HS-5 (cell line): ENCODE measurements around the gene RPE65.
"Not testable (repeated sequence)": the region's sequence is repeated elsewhere in the genome, so short reads cannot be mapped to it uniquely, and the experiment has no call there.

ENCODE experiments used
- DNase-seq: peaks from one replicate; pipeline ENCODE4 v3.0.0-alpha.2; 2012; ENCODE audit warnings: low read depth

The RPE65 gene

DNA sequence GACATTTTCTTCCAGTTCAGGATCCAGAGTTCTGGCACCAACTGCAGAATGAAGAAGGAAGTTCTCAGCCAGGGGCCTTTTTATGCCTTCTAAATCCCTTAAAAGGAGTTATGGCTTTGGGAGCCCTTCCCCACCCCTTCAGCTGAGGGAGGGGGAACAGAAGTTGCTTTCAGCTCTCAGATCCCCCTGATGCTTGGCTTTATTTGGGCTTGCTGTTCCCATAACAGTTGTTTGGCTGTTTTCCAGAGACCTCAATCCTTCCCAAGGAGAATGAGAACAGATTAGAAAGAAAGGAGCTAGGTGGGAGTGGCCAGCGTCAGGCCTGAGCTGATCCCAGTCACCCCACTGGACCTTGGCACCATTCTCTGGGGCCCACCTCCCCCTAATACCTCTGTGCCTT is at the start of gene RPE65:
TSS of gene RPE65 (minus strand) at position 54 of the 400 bp plus-strand sequence. CDS start at position 5, 49 bp downstream.
- no peak for DNase-seq

DNA sequence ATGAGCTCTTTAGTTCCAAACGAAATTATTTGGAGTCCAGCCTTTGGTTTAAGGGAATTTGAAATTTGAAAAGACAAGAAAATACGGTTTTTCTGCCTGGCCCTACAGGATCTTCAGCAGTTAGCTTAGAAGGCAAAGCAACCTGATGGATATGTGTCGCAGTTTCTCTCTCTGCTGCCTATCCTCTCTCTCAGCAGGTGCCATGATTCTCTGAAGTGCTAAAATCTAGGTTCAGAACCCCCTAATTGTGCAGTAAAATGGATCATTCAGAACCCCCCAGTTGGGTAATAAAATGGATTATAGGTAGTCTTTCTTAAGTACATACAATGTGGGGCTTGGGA is 47.6 kb upstream of the RPE65 start:
- DNase-seq = no peak

DNA sequence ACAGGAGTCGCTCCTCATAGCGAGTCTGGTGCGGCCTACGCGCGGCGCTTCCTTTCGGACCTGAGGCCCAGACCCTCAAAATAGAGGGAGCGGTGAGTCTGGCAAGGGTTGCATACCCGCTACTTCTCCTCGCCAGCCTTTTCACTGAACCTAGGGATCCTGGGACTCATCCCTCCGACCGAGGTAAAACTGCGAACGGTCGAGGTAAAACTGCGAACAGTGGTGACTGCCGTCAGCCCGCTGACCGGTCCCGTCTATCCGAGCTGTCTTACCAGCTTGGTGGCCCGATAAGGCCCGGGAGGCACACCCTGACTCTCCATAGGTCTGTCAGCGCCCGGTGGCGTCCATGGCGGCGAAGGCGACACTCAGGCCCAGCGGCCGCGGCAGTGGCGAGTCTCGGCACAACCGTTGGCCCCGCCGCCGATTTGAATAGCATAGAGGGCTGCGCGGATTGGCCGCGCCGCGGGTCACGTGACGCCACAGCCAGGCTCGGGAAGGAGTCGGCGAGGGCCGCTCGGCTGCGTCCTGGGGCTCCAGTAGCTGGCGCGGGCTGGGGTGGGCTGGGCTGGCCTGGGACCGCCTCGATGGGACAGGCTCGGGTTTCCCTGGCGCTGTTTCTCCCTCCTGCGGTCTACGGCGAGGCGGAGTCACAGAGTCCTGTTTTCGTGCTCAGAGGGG is 47.1 kb upstream of the RPE65 start, which contains the start of gene DEPDC1:
TSS of gene DEPDC1 (minus strand) at position 403 of the 678 bp plus-strand sequence. CDS start at position 320, 83 bp downstream.
- DNase-seq = peak; percentile 86

DNA sequence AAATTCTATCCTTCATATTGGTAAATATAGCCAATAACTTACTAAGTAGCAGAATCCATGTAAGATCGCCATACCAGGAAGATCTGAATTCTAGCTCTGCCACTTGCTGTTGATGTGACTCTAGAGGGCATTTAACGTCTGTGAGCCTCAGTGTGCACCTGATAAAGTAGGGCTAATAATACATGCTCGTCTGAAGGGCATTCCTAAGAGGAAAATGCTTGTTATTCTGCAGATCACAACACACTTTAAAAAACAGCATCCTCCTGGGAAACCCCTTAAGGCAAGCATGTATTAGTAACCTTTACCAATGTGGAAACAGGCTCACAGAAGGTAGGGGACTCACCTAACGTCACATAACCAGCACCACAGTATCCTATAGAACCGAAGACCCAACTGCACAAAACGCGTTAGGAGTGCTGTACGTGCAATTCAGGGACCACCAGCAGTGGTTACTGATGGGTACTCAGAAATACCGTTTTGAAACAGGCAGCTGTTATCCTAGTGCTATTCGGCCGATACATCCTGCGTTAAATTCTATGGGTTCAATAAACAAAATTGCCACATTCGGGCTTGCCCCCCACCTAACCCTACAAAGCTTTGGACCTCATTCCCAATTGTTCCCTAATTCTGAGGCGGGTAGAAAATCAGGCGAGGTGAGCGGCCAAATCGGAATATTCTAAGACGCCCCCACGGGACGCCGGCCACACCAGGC is 46.4 kb upstream of the RPE65 start:
- no peak for DNase-seq

DNA sequence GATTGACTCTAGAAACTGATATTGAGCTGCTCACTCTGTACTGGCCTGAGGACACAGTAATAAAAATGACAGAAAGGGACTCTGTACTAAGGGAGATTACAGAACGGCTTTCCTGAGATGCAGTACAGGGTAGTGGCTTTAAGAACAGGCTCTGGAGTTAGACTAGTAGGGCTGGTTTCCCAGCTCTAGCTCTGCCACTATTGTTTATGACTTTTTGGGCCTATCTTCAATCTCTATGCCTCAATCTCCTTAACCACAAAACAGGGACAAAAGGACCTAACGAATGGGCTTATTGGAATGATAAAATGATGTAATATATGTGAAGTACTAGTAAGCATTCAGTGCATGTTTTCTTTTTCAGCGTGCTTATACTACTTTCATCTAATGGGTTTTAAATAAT is 45.8 kb upstream of the RPE65 start:
- DNase-seq = no peak

GRCh38 chr1:68493193-68493592 is 43.4 kb upstream of the RPE65 start:
- DNase-seq = no peak

GRCh38 chr1:68492255-68492654 is 42.5 kb upstream of the RPE65 start:
- not testable (repeated sequence) for DNase-seq

GRCh38 chr1:68490046-68490651 is 40.4 kb upstream of the RPE65 start:
- DNase-seq = no peak

- DNase-seq = no peak
These were observed 35.8 kb upstream of the RPE65 start for GRCh38 chr1:68485431-68486022.

DNA sequence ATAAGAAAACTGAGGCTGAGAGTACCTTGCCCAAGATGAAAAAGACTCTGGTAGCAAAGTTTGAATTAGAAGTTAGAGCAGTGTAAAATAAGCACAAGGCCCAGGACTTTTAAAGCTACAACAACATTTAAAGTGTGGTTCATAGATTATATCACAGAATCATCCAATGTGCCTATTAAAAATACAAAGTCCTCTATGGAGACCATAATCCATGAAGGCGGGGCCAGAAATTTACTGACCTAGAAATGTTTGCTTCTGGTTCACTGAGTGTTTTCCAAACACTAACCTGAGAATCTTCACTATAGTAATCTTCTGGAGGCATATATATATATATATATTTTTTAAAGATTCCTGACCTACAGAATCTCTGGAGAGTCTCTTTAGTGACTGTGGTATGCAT is 34.9 kb upstream of the RPE65 start:
- no peak for DNase-seq

DNA sequence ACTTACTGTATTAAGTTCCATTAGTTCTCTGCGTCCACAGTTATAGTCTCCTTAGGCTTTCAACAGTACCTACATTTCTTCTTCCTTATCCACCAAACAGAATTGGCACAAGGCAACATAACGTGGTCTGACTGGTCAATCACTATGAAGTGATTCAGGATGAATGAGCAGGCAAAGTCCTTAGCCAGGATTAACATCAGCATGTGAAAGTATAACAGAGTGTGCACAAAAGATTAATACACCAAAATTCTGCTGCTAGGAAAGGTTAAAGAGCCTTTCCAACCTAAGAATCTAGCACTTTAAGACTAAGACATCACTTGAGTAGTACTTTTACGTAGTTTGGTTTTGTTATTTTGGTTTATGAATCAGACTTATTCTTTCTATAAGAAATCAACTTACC is 31.3 kb upstream of the RPE65 start:
- DNase-seq = no peak

DNA sequence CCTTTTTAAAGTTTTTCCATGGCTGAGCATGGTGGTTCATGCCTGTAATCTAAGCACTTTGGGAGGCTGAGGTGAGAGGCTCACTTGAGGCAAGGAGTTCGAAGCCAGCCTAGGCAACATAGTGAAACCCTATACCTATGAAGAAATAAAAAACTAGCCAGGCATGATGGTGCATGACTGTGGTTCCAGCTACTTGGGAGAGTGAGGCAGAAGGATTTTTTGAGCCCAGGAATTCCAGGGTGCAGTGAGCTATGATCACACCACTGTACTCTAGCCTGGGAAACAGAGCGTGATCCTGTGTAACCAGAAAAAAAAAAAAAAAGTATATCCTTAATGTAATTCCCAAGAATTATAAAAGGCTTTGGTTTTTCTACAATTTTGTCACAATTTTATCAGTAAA is 29.7 kb upstream of the RPE65 start:
- no peak for DNase-seq

DNA sequence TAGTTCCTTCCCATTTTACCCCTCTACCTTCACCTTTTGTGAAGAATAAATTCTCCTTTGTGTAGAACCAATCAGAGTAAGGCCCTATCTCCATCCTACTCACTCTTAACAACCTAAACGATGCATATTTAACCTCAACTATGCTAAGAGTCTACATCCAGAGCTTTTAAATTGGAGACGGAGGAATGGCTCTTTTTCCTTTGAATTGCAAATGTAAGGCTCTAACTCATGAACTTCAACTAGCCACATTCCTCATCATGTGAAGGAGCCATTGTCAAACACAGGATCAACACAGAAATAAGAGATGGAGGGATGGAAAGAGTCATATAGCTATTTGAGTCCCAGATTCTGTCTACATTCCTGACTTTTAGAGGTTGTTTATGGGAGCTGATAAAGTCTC is 28.9 kb upstream of the RPE65 start:
- no peak for DNase-seq

DNA sequence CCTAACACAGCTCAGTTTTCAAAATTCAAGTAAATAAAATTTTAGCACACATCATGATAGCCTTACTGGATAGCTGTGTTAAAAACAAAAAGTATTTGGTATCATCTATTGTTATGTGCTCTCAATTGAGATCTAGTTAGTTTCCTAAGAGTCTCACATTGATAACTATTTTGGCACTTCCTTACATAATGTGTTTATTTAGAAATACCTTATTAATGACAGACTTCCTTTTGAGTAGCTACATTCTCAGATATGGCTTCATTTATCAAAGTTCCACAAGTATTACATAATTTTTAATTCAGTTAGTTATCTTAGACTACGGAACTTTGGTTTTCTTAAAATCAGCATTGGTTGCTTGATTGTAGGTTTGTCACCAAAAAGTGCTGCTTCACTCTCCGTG is 26.9 kb upstream of the RPE65 start:
- DNase-seq = not testable (repeated sequence)

- DNase-seq = no peak
These were observed 23.3 kb upstream of the RPE65 start for GRCh38 chr1:68473060-68473459.

DNA sequence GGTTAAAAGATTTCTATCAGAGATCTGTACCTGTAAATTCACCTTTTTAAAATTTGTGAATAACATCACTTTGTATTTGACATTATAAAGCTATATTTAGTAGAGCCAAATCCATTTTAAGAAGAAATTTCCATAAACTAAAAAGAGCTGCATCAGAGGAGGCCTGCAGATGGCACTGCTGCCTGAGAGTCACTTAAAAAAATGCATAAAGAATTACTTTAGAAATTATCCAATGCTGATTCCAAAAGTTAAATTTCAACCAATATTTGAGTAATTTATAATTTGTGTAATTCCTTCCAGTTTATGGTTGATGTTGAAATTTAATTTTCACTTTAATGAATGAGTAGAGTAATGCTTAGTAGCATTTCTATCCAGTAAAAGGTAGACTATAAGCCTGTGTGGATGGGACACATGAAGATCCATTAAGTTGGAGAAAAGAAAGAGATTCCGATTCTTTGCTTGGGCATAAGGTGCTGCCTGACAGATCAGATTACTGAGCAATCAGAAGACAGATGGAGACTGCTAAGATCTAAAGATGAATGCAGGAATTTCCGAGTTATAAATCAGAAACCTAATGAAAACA is 20.7 kb upstream of the RPE65 start:
- DNase-seq = no peak

GRCh38 chr1:68464891-68465290 is 15.1 kb upstream of the RPE65 start:
- DNase-seq = no peak

GRCh38 chr1:68460935-68461334 is 11.2 kb upstream of the RPE65 start:
- no peak for DNase-seq

DNA sequence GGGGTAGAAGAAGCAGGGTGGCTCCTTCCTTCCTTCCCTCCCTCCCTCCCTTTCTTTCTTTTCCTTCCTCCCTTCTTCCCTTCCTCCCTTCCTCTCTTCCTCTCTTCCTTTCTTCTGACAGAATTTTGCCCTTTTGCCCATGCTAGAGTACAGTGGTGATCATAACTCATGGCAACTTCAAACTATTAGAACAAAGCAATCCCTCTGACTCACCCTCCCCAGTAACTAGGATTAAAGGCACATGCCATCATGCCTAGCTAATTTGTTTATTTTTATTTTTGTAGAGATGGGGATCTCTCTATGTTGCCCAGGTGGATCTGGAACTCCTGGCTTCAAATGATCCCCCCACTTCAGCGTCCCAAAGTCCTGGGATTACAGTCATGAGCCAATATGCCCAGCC is 10.0 kb upstream of the RPE65 start:
- DNase-seq = no peak

- DNase-seq = no peak
These were observed 9.3 kb upstream of the RPE65 start for GRCh38 chr1:68459091-68459490.

DNA sequence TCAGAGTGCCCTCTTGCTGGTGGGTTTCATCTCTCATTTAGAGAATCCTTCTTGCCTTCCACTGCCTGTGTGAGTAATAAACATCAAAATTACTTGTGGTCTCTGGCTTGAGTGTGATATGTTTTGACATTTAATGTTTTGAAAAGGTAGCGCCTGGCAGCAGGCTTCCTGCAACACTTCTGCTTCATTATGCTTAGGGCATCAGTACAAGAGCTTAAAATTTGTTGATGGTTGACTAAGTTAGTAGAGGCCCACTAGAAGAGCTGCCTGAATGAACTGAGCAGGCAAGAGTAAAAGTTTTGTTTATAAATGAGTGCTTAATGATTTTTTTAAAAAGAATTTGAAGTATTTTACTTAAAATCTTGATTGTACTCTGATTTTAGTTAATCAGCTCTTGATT is 6.4 kb upstream of the RPE65 start:
- no peak for DNase-seq

DNA sequence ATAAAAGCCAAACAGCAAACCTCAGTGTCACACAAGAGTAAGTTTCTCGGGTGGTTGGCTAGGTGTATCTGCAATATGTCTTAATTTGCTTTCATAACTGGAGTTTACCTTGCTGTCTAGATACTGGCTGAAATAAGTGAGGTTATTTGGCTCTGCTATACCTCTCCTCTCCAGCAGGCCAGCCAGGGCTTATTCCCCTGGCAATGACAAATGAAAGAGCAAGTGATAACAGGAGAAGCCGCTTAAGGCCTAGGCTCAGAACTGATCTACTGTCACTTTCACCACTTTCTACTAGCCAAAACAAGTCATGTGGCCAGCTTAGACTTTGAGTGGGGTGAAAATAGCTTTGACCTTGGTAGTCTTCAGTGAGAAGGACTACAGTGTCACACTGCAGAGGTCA is 4.8 kb upstream of the RPE65 start:
- DNase-seq = no peak
